ENCODE measurements around the gene AKAP5.

DNA sequence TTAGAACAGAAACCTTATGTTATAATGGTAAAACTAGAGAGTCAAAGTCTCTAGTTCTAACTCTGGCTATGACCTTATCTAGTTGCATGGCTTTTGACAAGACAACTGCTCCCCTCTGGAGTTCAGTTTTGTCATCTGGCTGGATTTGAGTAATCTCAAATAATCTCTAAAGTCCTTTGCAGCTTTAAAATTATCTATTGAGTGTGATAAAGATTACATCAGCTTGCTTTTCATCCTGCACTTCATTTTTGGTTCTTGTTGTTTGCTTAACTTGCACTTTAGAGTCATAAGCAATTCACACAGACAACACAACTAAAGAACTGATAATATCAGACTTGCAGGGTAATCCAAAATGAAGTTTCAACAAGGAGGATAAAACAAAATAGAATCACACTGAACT is 2.3 kb downstream of the AKAP5 start:
- TF ChIP-seq TAF1 (CRISPR knock-in tag; IDR thresholded peaks at IDR 0.05) (no peak), ZFX (CRISPR knock-in tag; IDR thresholded peaks at IDR 0.05; ENCODE audit: low read depth) (no peak), ZBTB8A (CRISPR knock-in tag; IDR thresholded peaks at IDR 0.05; ENCODE audit: borderline replicate concordance, low read depth) (no peak), EP300 (IDR thresholded peaks at IDR 0.05; ENCODE audit: low read depth in 2 of 2, low read length in 2 of 2) (no peak), EP300 (CRISPR knock-in tag; IDR thresholded peaks at IDR 0.05; ENCODE audit: borderline replicate concordance) (no peak), ZNF777 (CRISPR knock-in tag; IDR thresholded peaks at IDR 0.05) (no peak), NFKBIZ (CRISPR knock-in tag; IDR thresholded peaks at IDR 0.05) (no peak), ZNF432 (CRISPR knock-in tag; IDR thresholded peaks at IDR 0.05; ENCODE audit: borderline replicate concordance) (no peak)
- TF ChIP-seq, protein P1, sequence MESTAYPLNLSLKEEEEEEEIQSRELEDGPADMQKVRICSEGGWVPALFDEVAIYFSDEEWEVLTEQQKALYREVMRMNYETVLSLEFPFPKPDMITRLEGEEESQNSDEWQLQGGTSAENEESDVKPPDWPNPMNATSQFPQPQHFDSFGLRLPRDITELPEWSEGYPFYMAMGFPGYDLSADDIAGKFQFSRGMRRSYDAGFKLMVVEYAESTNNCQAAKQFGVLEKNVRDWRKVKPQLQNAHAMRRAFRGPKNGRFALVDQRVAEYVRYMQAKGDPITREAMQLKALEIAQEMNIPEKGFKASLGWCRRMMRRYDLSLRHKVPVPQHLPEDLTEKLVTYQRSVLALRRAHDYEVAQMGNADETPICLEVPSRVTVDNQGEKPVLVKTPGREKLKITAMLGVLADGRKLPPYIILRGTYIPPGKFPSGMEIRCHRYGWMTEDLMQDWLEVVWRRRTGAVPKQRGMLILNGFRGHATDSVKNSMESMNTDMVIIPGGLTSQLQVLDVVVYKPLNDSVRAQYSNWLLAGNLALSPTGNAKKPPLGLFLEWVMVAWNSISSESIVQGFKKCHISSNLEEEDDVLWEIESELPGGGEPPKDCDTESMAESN (CRISPR knock-in tag; conservative IDR thresholded peaks at IDR 0.05): no peak
- TF ChIP-seq, protein P2, sequence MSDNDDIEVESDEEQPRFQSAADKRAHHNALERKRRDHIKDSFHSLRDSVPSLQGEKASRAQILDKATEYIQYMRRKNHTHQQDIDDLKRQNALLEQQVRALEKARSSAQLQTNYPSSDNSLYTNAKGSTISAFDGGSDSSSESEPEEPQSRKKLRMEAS (IDR thresholded peaks at IDR 0.05): no peak

Measured in HepG2 (cell line).